NCI-H2196 treated with DMSO at 0.1 percent for 48 hours (cell line): ENCODE data around the gene MRO.
"Not testable (repeated sequence)": the region's sequence is repeated elsewhere in the genome, so short reads cannot be mapped to it uniquely, and the experiment has no call there.

ENCODE experiments used
- DNase-seq: peaks from one replicate; lab custom pipeline; 2025; ENCODE audit not compliant: unreplicated experiment; lab: John Stamatoyannopoulos, UW

Gene MRO

GRCh38 chr18:50819728-50820378, at the start of gene MRO:
Gene MRO, minus strand, starts transcription at chr18:50820016. Its CDS starts 10,616 bp downstream, at chr18:50809400.
- DNase-seq: peak; percentile 34

GRCh38 chr18:50869150-50869549, 49.3 kb upstream of the MRO start:
- DNase-seq: no peak

- DNase-seq: no peak
These were observed 46.9 kb upstream of the MRO start for GRCh38 chr18:50866765-50867164.

DNA sequence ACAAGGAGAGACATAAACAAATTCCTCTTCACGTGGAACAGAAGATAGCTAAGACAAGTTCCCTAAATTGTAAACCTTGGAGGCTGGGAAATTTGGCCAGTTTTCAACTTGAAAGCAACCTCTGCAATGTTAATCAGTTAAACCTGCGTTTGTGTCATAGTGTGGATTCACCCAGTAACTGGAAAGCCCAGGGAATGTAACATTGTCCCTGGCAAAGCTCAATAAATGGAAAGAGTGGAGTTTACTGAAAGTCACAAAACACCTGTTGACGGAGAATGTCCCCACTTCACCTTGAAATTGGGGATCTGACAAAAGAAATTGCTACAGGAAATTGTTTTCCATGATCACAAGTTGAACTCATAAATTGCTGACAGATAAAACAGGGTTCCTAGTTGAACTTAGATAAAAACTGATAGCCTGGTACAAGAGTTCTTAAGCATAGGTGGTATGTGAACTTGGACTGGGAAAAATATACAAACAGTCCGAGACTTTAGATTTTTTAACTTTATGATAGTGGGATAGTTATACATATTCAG, 44.1 kb upstream of the MRO start:
- DNase-seq: no peak

DNA sequence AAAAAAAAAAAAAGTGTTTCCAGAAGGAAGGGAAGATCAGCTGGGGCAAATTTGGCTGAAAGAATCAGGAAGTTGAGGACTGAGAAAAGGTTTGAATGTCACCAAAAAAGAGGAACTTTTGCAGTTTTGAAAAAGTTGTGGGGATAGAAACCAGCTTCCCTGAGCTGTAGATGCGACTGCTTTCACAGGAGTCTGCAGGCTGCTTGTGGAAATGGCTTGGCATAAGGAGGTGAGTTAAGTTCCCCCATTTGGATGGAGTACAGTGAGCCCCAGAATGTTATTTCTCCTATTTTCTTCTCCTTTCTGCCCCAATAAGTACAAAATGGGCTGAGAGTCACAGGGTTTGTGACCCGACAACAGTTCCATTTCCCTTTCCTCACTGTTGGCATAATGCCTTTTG, 42.6 kb upstream of the MRO start:
- DNase-seq: no peak

DNA sequence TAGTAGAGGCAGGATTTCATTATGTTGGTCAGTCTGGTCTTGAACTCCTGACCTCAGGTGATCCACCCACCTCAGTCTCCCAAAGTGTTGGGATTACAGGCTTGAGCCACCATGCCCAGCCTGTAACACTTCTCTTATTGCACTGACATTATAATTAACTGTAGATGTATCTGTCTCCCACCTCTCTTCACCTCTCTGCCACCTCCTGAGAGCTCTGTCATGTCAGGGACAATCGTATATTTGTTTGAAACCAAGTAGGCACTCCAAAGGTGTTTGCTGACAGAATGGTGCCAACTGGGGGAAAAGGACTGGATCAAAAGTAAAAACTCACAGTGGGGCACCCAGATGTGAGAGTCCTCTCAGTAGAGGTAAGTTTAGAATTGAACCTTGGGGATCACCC, 41.8 kb upstream of the MRO start:
- DNase-seq: no peak

DNA sequence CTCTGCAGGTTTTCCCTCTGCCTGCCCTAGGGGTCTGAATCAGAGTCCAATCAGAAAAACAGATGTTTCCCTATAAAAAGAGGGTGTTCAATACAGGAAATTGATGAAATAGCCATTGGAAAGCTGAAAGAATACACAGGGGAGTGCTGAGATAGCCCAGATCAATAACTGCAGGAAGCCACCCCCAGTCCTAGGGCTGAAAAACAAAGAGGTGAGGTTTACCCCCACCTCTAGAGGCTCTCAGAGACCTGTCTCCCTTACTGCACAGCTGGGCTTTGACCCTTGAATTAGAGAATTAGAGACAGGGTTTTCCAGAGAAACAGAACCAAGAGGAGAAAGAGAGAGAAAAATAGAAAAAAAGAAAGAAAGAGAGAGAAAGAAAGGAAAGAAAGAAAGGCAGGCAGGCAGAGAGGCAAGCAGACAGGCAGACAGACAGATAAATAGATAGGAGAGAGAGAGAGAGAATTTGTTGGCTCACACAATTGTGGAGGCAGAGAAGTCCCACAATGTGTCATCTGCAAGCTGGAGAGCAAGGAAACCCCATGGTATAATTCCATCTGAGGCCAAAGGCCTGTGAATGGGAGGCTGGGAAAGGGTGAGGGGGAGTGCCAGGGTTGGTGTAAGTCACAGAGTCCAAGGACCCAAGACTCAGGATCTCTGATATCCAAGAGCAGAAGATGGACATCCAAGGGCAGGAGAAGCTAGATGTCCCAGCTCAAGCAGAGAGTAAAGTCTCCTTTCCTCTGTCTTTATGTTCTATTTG, 40.2 kb upstream of the MRO start:
- DNase-seq: no peak

GRCh38 chr18:50857694-50858093, 37.9 kb upstream of the MRO start:
- no peak for DNase-seq

GRCh38 chr18:50857166-50857565, 37.4 kb upstream of the MRO start:
- not testable (repeated sequence) for DNase-seq

- no peak for DNase-seq
These were observed 36.4 kb upstream of the MRO start for GRCh38 chr18:50855976-50856757.

GRCh38 chr18:50853863-50854271, 34.1 kb upstream of the MRO start:
- no peak for DNase-seq

DNA sequence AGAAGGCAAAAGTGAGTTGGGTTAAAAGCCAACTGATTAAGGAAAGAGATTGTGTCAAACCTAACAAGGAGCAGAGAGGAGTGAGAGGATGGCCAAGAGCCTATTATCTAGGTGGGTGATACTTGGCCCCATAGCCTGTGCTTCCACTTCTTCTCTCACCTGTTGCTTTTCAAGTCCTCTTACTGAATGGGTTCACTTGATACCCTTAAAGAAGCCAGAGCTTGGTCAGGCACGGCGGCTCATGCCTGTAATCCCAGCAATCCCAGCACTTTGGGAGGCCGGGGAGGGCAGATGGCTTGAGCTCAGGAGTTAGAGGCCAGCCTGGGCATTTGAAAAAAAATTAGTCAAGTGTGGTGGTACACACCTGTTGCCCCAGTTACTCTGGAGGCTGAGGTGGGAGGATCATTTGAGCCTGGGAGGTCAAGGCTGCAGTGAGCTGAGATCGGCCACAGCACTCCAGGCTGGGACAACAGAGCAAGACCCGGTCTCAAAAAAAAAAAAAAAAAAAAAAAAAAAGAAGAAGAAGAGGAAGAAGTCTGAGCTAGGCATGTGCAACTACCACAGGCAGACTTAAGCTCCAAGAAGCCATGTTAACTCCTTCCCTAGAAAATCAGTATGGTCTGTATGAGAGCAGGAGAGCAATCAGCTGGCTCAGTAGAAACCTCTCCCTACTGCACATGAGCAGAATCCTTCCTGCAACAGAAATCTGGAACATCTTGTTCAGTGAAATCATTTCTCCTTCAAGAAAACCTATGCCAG, 30.7 kb upstream of the MRO start:
- no peak for DNase-seq

DNA sequence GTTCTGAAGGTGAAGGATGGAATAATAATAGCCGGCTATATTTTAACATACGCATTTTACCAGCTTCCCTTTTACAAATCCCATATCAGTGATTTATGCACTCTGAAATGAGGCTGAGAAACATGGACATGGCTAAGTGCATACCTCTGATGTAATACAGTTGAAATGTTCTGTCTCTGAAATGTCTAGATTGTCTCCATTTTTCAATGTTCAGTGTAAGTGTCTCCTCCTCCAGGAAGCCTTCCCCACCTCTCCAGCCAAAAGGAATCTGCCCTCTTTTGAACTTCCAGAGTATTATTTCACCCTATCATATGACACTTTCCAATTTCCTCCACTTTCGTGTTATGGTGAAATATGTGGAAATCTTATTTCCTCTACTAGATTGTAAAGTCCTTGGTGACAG, 29.6 kb upstream of the MRO start:
- DNase-seq: no peak

DNA sequence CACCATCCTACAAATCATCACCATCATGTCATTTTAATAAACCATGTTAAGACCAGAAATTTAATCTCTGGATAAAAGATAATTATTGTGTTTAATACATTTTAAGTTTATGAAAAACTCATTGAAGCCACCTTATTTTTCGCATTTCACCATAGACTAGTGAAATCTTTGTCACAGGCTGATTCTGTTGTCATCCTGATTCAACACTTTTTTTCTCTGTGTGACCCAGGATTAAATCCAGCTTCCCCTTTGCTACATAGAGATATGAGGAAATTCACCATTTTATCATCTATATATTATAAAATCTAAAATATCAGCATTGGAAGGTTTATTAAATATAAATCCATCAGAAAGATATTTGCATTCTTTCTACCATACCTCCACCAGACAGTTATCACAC, 29.2 kb upstream of the MRO start:
- DNase-seq: no peak

- no peak for DNase-seq
These were observed 28.3 kb upstream of the MRO start for GRCh38 chr18:50848061-50848551.

DNA sequence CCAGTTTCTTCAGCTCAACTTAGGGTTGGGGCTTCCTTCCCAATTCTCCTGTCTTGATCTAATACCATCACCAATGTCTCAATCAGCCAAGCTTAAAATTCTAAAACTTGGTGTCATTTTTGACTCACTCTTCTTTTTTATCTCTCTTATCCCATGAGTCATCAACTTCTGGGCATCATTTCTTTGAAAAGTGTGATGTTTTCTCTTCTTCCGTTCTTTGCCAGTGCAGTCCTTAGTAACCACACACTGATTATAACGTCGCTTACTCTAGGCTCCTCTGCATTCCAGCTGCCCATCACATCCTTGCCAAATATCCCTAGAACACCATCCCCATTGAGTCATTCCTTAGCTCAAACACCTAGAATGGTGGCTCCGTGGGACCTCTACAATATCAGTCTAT, 27.4 kb upstream of the MRO start:
- no peak for DNase-seq

GRCh38 chr18:50844960-50845359, 25.1 kb upstream of the MRO start:
- DNase-seq: no peak

GRCh38 chr18:50844554-50844953, 24.7 kb upstream of the MRO start:
- no peak for DNase-seq

GRCh38 chr18:50842846-50843245, 23.0 kb upstream of the MRO start:
- no peak for DNase-seq

DNA sequence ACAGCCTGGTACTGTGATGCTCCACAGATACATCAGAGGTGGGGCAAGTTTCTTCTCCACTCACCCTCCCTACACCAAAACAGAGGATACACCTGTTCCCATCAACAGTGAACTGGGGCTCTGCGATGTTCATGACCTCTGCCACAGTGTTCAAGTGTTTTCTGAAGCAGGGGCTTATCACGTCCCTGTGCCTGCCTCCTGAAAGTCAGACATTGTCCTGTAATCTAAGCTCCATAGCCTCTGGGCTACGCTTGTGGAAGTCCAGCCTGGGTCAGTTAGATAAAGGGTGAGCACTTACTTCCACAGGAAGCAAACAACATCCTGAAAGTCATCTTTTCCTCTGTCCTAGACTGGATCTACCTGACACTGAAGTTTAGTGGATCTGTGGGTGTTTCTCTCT, 20.2 kb upstream of the MRO start:
- no peak for DNase-seq

- DNase-seq: no peak
These were observed 19.5 kb upstream of the MRO start for GRCh38 chr18:50839341-50839740.
